EL (cell line): Measurements from ENCODE around the gene SMAD7.

Source experiments
- DNase-seq: peaks from one replicate; pipeline ENCODE4 v3.0.0-alpha.2; 2016

SMAD7 gene

GRCh38 chr18:48929212-48929612 lies 21.6 kb downstream of the SMAD7 start:
- no peak for DNase-seq

GRCh38 chr18:48928787-48929186 lies 22.0 kb downstream of the SMAD7 start:
- DNase-seq: no peak

- DNase-seq: no peak
Observed at GRCh38 chr18:48927286-48928080, 23.3 kb downstream of the SMAD7 start.

- no peak for DNase-seq
Observed at GRCh38 chr18:48926420-48926857, 24.3 kb downstream of the SMAD7 start.

GRCh38 chr18:48925491-48925780 lies 25.3 kb downstream of the SMAD7 start:
- DNase-seq: no peak

- no peak for DNase-seq
Observed at GRCh38 chr18:48924630-48925490, 25.9 kb downstream of the SMAD7 start.

GRCh38 chr18:48923746-48924629 lies 26.8 kb downstream of the SMAD7 start:
- DNase-seq: peak; percentile 76

- DNase-seq: peak; percentile 94
Observed at GRCh38 chr18:48922801-48923730, 27.7 kb downstream of the SMAD7 start.

GRCh38 chr18:48922226-48922800 lies 28.5 kb downstream of the SMAD7 start:
- DNase-seq: no peak

- no peak for DNase-seq
Observed at GRCh38 chr18:48921305-48922225, 29.2 kb downstream of the SMAD7 start.

- no peak for DNase-seq
Observed at GRCh38 chr18:48920408-48921038, 30.2 kb downstream of the SMAD7 start.

- no peak for DNase-seq
Observed at GRCh38 chr18:48919547-48919946, 31.2 kb downstream of the SMAD7 start.

- no peak for DNase-seq
Observed at GRCh38 chr18:48918660-48919456, 31.9 kb downstream of the SMAD7 start.

GRCh38 chr18:48917579-48918517 lies 32.9 kb downstream of the SMAD7 start:
- no peak for DNase-seq

GRCh38 chr18:48915626-48916425 lies 34.9 kb downstream of the SMAD7 start:
- DNase-seq: no peak

- DNase-seq: no peak
Observed at GRCh38 chr18:48914581-48915251, 36.0 kb downstream of the SMAD7 start.
